Non-pigmented ciliary epithelial cell (primary cell): Measurements from ENCODE around the gene CST7.

Source experiments
- DNase-seq: peaks from one replicate; pipeline ENCODE4 v3.0.0-alpha.2; 2010; ENCODE audit warnings: low read depth

Gene CST7

GRCh38 chr20:24965065-24965919 is 16.2 kb downstream of the CST7 start:
- DNase-seq: no peak

DNA sequence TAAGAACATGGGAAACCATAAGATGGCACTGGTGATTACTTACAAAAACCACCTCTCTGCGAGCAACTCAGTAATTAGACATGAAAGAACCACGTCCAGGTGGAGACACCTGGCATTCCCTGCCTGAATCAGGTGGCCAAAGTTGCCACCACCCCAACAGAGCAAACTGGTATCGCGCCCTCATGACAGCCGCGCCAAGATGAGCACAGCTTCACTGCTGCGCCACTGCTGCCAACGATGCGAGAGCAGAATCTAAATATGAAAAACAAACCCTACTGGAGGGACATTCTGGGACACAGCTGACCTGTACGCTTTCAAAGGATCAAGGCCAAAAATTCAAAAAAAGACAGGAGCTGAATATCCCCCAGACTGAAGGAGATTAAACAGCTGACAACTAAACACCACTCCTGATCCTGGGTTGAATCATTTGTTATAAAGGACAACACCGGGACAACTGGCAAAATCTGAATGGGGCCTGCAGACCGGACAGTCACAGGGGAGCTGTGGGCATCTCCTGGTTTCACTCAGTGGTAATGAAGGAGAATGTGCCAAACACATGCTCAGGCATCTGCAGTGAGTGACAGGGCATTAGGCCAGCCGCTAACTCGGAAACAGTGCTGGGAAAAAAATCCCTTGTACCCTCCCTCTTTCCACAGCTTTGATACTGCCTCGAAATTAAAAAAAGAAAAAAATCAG is 17.4 kb downstream of the CST7 start:
- DNase-seq: no peak

DNA sequence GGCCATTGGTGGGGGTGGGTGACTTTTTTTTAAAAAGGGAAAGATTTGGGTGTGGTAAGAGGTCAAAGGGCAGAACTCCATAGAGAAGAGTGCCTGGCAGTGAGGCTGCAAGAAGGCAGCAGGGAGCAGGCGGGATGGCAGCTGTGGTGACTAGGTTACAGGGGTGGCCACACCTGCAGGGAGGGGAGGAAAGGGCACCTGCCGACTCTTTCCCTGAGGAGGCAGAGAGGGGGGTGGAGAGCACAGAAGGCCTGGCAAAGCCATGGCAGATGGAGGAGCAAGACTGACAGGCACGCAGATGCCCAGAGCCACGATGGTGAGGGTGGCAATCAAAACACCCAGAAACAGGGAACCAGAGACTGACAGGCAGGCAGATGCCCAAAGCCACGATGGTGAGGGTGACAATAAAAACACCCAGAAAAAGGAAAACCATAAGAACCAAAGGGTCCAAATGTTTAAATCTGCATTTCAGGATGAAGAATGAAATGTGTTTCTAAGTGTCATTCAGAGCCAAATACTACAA is 19.3 kb downstream of the CST7 start:
- DNase-seq: no peak

GRCh38 chr20:24969186-24970029 is 20.3 kb downstream of the CST7 start:
- DNase-seq: no peak

GRCh38 chr20:24970030-24970553 is 21.0 kb downstream of the CST7 start:
- DNase-seq: no peak

DNA sequence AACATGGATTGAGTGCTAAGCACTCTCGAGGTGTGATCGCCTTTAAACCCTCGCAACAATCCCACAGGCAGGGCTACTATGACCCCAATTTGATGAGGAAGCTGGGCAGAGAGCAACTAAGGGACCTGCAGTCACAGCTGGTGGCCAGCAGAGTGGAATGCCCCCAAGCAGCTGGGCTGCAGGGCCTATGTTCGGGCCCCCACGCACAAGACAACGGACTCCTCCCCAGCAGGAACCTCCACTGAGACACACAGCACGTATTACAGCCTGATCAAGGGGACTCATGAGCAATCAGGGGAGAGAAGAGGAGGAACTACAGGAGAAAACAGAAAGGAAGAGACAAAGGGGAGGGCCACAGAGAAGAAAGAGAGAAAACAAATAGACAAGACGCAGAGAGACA is 21.7 kb downstream of the CST7 start:
- DNase-seq: no peak

DNA sequence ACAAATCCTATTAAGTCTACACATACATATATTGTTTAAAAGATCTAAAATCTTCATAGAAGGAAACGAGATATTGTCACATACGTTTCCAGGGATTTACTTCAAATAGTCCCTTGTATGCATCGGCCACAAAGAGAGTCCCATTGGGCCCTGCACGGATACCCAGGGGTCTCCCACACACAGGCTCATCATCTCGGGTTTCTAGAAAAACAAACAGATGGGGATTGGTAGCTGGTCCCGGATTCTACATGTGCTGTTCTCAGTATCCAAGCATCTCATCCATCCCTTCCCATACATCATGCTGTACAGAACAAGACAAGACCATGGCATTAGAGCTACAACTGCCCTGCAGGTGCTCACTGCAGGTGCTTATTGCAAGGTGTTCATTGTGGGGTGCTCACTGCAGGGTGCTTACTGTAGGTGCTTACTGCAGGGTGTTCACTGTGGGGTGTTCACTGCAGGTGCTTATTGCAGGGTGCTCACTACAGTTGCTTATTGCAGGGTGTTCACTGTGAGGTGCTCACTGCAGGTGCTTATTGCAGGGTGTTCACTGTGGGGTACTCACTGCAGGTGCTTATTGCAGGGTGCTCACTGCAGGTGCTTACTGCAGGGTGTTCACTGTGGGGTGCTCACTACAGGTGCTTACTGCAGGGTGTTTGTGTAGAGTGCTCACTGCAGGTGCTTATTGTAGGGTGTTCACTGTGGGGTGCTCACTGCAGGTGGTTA is 22.5 kb downstream of the CST7 start:
- DNase-seq: no peak

DNA sequence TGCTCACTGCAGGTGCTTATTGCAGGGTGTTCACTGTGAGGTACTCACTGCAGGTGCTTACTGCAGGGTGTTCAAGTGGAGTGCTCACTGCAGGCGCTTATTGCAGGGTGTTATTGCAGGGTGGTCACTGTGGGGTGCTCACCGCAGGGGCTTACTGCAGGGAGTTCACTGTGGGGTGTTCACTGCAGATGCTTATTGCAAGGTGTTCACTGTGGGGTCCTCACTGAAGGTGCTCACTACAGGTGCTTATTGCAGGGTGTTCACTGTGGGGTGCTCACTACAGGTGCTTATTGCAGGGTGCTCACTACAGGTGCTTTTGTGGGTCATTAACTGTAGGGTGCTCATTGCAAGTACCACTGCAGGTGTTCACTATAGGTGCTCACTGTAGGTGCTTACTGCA is 23.3 kb downstream of the CST7 start:
- DNase-seq: no peak

DNA sequence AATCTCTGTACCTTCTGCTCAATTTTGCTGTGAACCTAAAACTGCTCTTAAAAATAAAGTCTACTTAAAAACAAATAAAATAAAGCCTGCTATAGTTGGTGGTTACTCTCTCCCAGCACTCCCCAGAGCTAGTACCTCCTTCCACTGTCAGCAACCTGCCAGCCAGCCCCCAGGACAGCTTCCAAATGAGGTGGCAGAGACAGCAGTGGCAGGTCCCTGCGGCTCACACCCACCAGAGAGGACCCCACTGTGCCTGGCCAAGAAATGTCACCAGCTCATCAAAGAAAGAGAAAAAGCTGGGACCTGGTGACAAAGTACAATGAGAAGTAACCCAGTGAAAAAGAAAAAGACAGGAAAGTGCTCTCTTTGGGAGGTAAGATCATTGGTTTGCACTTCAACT is 28.3 kb downstream of the CST7 start:
- no peak for DNase-seq

DNA sequence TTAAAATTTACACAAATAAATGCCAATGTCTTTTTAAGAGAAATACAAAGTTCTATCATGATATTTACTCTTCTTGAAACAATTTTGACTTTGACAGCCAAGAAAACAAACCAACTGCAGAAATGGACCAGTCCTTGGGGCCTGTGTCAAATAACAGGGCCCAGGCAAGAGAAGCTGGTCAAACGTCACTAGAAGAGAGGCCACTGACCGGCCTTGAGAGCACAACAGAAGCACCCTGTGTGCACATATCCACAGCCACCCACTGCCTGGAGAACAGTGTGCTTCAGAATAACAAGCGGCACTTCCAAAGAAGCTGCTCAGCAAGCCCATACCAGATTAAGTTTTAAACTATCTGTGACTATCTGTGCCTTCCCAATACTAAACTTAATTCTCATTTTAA is 28.7 kb downstream of the CST7 start:
- no peak for DNase-seq

DNA sequence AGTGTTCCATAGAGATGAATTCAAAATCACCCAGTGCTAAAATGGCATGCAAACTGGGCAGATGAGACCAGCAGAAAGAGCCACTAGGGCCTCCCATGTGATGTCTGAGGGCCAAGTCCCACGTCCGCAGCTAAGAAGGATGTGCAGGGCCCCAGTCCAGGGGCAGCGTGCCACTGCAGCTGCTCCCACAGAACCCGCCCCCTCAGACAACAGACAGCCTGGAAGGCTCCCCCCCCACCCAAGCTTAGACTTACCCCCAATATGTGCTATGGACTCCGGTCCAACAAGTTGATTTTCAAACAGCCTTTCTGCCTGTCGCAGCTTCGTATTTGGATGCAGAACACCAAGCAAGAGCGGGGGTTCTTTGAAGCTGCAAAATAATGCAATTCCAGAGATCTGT is 29.4 kb downstream of the CST7 start:
- DNase-seq: no peak

GRCh38 chr20:24979036-24979960 is 30.2 kb downstream of the CST7 start:
- no peak for DNase-seq

DNA sequence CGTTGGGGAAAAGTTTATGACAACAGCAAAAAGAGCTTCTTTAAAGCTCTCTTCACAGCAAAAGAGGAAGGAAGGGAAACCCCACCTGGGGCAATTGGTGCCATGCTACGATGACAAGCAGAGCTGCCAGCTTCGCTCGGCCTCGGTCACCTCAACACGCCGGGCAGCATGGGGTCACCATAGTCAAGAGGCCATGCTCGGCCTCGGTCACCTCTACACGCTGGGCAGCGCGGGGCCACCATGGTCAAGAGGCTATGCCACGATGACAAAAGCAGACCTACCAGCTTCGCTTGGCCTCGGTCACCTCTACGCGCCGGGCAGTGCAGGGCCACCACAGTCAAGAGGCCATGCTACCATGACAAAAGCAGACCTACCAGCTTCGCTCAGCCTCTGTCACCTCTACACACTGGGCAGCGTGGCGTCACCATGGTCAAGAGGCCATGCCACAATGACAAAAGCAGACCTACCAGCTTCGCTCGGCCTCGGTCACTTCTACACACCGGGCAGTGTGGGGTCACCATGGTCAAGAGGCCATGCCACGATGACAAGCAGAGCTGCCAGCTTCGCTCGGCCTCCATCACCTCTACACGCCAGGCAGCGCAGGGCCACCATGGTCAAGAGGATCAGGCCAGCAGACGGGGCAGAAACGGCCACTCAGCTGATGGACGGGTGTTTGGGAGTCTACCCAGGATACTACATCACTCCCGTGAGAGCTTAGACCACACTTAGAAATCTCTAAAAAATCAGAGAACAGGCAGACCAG is 31.4 kb downstream of the CST7 start:
- DNase-seq: no peak

GRCh38 chr20:24981282-24981681 is 32.2 kb downstream of the CST7 start:
- DNase-seq: no peak

- no peak for DNase-seq
Measured at GRCh38 chr20:24981790-24982189, 32.7 kb downstream of the CST7 start.

DNA sequence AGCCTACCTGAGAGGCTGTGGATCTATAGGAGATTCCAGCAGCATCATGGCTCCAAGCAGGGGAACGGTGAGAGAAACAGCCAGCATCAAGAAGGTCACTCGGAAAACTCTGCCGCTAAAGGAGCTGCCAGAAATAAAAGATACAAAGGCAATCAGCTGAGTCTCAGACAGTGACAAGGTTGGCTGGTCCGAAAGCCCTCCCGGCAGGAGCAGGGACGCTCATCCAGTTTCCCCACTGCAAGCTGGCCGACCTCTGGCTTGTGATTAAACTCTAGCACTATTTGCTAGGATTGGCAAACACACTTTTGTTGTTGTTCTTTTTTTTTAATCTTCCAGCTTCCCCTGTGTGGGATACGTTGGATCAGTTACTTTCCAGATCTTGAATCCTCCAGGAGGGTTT is 34.8 kb downstream of the CST7 start:
- no peak for DNase-seq

DNA sequence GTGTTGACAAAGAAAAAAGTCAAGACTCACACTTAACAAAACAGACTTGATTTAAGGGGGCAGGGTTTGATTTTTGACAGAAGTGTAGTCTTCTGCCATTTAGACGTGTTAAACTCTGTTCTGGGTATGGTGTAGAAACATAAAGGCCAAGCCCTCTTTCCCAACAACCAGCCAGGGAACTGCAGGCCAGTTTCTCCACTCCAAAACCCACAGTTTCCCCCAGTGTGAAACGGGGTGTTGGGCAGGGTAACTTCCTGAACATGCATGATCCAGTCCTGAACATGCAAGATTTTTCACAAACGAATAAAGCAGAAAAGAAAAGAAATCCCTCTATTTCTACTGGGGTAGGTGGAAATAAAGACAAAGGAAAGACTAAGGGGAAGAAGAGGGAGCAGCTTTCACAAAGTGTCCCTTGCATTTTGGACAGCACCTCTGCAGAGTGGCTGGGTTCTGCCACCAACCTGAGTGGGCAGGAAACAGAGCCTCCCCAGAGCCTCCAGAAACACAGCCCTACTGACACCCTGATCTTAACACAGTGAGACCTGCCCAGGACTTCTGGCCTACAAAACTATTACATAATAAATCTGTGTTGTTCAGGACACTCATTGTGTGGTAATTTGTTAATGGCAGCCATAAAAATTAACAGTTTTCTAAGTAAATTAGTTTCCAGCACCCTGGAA is 36.0 kb downstream of the CST7 start:
- DNase-seq: no peak

GRCh38 chr20:24985802-24986201 is 36.7 kb downstream of the CST7 start:
- no peak for DNase-seq

- no peak for DNase-seq
Measured at GRCh38 chr20:24986436-24987015, 37.5 kb downstream of the CST7 start.
